NCI-H2171 (cell line): ENCODE data around the gene CDC20B.
A peak's percentile ranks its signal among the peaks of the same experiment; 100 is the strongest.

Source experiments
- DNase-seq: peaks from one replicate; lab custom pipeline; 2025; lab: John Stamatoyannopoulos, UW

The CDC20B gene

GRCh38 chr5:55172937-55173686 lies at the start of gene CDC20B:
TSS of gene CDC20B (minus strand) at chr5:55173177. CDS start at chr5:55173000, 177 bp downstream.
- DNase-seq = peak; percentile 98

- no peak for DNase-seq
Observed at GRCh38 chr5:55222092-55222984, 49.4 kb upstream of the CDC20B start.

DNA sequence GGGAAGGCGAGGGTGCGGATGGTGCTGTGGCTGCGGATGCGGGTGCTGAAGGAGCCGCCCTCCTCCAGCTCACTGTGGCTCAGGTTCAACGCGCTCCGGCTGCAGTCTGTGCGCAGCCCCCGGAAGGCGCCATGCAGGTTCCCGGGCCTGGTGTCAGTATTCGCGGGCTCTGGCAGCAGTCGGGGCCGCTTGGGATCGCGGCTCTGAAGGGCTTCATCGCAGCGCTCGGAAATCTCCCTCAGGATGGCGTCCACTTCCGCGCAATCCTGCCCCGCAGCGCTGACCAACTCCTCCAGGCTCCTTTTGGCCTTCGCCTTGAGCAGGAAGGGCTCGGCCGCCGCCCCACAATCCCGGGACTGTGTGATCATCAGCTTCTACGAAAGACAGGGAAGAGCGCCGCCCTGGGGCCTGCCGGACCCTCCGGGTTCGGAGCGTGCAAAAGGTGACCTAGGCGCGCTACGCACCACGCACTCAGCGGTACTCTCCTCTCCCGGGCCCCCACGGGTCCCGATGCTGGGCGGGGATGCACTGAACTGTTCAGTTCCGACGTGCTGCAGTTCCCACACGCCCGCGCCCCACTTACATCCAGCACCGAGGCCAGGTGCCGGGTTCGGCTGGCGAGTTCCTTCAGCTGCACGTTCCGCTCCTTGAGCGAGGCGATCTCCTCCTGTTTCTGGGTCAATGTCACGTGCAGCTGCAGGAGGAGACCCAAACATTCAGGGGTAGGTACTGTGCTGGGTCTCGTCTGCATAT lies 47.6 kb upstream of the CDC20B start:
- no peak for DNase-seq

GRCh38 chr5:55219770-55220169 lies 46.8 kb upstream of the CDC20B start:
- no peak for DNase-seq

GRCh38 chr5:55218967-55219366 lies 46.0 kb upstream of the CDC20B start:
- peak; percentile 77 for DNase-seq

DNA sequence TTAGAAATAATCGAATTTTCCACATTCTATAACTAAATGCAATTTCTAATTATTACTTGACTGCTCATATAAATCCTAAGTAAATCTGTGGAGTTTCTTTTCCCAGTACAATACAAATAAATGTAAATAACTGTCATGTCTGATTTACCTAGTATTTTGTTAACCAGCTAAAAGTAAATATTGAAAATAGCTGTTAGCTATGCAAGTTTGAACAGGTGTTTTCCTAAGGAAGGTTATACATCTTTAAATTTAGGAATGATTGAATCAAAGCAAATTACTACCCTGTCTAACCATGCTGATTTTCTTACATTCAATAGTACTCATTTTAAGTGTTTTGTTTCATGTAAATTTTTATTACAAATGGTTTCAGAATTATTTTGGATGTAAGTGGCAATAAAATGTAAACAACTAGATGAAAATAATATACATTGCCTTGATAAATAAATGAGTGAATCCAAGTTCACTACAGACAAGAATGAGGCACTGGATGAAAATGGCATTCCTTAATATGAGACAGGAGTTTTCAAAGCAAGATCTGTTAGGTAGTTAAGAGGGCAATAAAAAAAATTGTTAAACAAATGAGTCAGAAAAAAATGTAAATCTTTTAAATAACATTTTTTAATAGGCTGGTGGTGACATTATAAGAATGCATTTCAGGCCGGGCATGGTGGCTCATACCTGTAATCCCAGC lies 38.4 kb upstream of the CDC20B start:
- DNase-seq = no peak

- DNase-seq = no peak
Observed at GRCh38 chr5:55205001-55205400, 32.0 kb upstream of the CDC20B start.

GRCh38 chr5:55191165-55191564 lies 18.2 kb upstream of the CDC20B start:
- no peak for DNase-seq

DNA sequence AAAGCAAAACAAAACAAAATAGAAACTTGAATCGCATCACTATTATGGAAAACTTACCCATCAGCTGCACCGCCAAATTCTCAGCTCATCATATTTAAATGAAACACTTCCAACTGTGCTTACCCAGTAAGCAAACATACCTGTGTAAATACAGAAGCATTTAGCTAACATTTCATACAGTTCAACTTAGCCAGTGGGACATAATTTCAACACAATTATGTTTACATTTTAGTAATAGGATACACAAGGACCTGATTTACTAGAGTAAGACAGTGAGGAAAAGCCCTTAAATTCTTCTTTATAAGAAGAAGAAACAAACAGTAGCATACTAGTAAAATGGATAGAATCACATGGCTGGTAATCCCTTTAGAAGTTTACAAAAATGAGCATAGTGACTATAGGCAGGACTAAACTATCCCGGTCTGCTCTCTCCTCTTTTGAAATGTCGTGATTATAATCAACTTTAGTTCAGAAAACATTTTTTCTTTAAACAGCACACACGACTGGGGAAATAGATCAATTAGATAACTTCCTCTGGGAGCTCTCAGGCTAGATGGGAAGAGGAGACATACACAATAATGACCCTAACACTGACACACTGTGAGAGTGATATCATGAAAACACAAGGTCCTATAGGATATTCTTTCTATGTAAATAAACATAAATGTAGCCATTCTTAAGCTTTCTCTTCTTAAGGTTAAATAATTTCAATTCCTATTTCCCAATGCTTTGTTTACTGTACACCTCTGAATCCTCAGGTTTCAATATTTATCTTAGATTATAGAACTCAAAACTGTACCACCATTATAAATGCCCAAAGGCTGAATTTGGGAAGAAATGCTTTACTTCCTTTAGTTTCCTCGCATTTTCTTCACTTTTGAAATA lies 15.9 kb upstream of the CDC20B start:
- DNase-seq = no peak

GRCh38 chr5:55187370-55187769 lies 14.4 kb upstream of the CDC20B start:
- peak; percentile 49 for DNase-seq

DNA sequence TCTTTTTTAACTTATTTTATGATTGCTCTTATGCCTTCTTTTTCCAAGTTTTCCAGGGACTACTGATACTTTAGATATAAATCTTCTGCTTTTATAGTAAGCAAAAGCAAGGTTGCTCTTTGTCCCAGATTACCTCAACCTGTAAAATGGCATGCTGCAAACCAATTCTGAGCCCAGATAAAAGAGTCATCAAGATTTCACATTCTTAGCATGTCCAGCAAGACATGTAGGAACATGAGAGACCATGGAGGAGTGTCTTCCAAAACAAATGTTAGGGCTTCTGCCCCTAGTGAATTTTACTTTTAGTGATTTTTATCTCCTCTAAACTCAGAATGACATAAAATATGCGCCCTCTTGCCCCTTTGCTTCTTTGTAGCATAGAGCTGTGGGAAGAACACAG lies 7.0 kb upstream of the CDC20B start:
- DNase-seq = no peak

GRCh38 chr5:55177078-55177477 lies 4.1 kb upstream of the CDC20B start:
- no peak for DNase-seq

DNA sequence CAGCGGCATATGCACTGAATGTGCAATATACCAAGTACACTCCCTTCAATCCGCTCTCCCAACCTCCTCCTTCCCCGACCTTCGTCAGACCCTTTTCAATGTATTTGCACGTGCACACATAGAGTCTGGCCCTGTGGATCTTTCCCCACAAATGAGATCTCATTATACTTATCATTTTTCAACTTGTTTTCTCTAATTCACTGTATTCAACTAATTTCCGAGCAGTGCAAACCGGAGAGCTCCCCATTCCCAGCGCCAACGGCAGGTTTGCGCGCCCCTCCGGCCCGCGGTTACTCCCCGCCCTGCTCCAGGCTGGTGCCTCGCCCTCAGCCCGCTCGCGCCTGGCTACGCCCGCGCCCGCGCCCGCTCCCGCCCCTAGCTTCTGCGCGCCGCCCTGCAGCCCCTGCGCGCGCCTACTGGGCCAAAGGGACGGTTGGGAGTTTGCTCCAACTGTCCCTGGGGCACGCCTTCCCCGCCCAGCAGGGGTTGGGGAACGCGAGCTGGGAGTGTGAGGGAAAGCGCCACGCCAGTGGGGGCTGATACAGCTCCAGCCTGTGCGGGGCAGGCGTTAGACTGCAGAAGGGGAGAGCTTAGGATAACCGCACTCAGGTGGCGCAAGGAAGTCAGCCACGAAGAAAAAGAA lies 3.3 kb upstream of the CDC20B start:
- peak; percentile 74 for DNase-seq

- DNase-seq = no peak
Observed at GRCh38 chr5:55175781-55176175, 2.8 kb upstream of the CDC20B start.

- peak; percentile 71 for DNase-seq
Observed at GRCh38 chr5:55173687-55174230, 782 bp upstream of the CDC20B start.

GRCh38 chr5:55172051-55172899 lies 702 bp downstream of the CDC20B start:
- peak; percentile 83 for DNase-seq

- DNase-seq = no peak
Observed at GRCh38 chr5:55171471-55171870, 1.5 kb downstream of the CDC20B start.

GRCh38 chr5:55162666-55163065 lies 10.3 kb downstream of the CDC20B start:
- DNase-seq = no peak
